Activated CD4-positive, alpha-beta T cell treated with anti-CD3 and anti-CD28 coated beads, Interleukin-2, amount 10 ng/mL, durations not matched to agents 7 days and 5 days (primary cell): ENCODE measurements around the gene KRT17. TPM values are rescaled to one million over a fixed set of nuclear protein-coding genes. Genes with fewer than 3 reads are reported as not detected.
"Not testable (repeated sequence)": the region's sequence is repeated elsewhere in the genome, so short reads cannot be mapped to it uniquely, and the experiment has no call there.

Experiments used
- CTCF ChIA-PET: fragments of 350-600 bp; sonication (Branson Sonifier 250); formaldehyde crosslinking; loops from one replicate; lab custom pipeline; 2021; ENCODE audit warnings: antibody characterized with exemption; lab: Charles Lee
- POLR2A ChIA-PET: fragments of 350-600 bp; sonication (Branson Sonifier 250); formaldehyde crosslinking; loops from one replicate; lab custom pipeline; 2021; ENCODE audit warnings: antibody characterized with exemption; lab: Charles Lee
- DNase-seq: peaks from one replicate; pipeline ENCODE4 v3.0.0-alpha.2; 2020
- H3K27ac Mint-ChIP-seq: one replicate; pipeline ENCODE4 v1.8.0; 2021; ENCODE audit warnings: mild to moderate bottlenecking, moderate library complexity, mixed read lengths
- H3K27me3 Mint-ChIP-seq: one replicate; pipeline ENCODE4 v1.8.0; 2021; ENCODE audit warnings: mixed read lengths
- H3K36me3 Mint-ChIP-seq: one replicate; pipeline ENCODE4 v1.8.0; 2021; ENCODE audit warnings: low read depth, mixed read lengths
- H3K4me1 Mint-ChIP-seq: one replicate; pipeline ENCODE4 v1.8.0; 2021; ENCODE audit warnings: mixed read lengths
- H3K4me3 Mint-ChIP-seq: one replicate; pipeline ENCODE4 v1.8.0; 2021; ENCODE audit warnings: mild to moderate bottlenecking, moderate library complexity, mixed read lengths
- H3K9me3 Mint-ChIP-seq: one replicate; pipeline ENCODE4 v1.8.0; 2021; ENCODE audit warnings: mixed read lengths
- total RNA-seq, 2 experiments: library from RNA; stranded (reverse); gene quantifications; one replicate each; pipeline ENCODE4 v1.2.3, GENCODE V29; 2021

KRT17 gene
- total RNA-seq, 2 experiments from 2014 or later, result 0.25 TPM; not detected in 1

GRCh38 chr17:41578538-41578937, 45.8 kb downstream of the KRT17 start:
- POLR2A ChIA-PET, result no interaction called here
- no peak overlapping the region for H3K4me3 Mint-ChIP-seq
- peaks cover 33% of the 10 kb centered on the region for H3K27me3 Mint-ChIP-seq
- CTCF ChIA-PET, result interaction anchor here (0.8 to 2.8 kb wide), 4 partner anchors 21 to 84 kb away, joined by 3 to 18 read pairs (median 5); no protein-coding TSS in a partner anchor
- no peak overlapping the region for H3K27ac Mint-ChIP-seq
- no peaks in the 10 kb centered on the region for H3K9me3 Mint-ChIP-seq
- H3K4me1 Mint-ChIP-seq, result no peaks in the 10 kb centered on the region
- no peaks in the 10 kb centered on the region for H3K36me3 Mint-ChIP-seq
- no peak for DNase-seq

- H3K4me1 Mint-ChIP-seq, H3K27ac Mint-ChIP-seq, H3K36me3 Mint-ChIP-seq, POLR2A ChIA-PET, H3K9me3 Mint-ChIP-seq, H3K4me3 Mint-ChIP-seq, DNase-seq: not testable (repeated sequence)
- peaks cover 36% of the 10 kb centered on the region for H3K27me3 Mint-ChIP-seq
- CTCF ChIA-PET, result interaction anchor here (1.3 kb wide), 1 partner anchor 86 kb away, joined by 3 read pairs; no protein-coding TSS in a partner anchor
These were observed 47.6 kb downstream of the KRT17 start for GRCh38 chr17:41576740-41577139.

- Mint-ChIP-seq H3K36me3 (no peaks in the 10 kb centered on the region), H3K27me3 (peaks cover 33% of the 10 kb centered on the region), H3K9me3 (no peaks in the 10 kb centered on the region), H3K4me3 (no peak overlapping the region), H3K4me1 (no peaks in the 10 kb centered on the region), H3K27ac (no peak overlapping the region)
- ChIA-PET POLR2A (no interaction called here), CTCF (interaction anchor here (1.1 kb wide), 1 partner anchor 88 kb away, joined by 4 read pairs; no protein-coding TSS in a partner anchor)
- DNase-seq, result no peak
These were observed 49.0 kb downstream of the KRT17 start for GRCh38 chr17:41575336-41575735.

GRCh38 chr17:41571561-41572434, 52.6 kb downstream of the KRT17 start, which contains the start of gene KRT9:
Gene KRT9, minus strand, starts transcription at chr17:41572059. Its CDS starts 67 bp downstream, at chr17:41571992.
- Mint-ChIP-seq H3K4me1 (peaks cover 6% of the 10 kb centered on the region), H3K9me3 (peaks cover 8% of the 10 kb centered on the region), H3K27me3 (peaks cover 20% of the 10 kb centered on the region), H3K27ac (no peak within 1 kb of the TSS), H3K4me3 (no peak within 1 kb of the TSS), H3K36me3 (no peaks in the 10 kb centered on the region)
- ChIA-PET POLR2A (no interaction called here), CTCF (interaction anchor here (1.2 to 1.6 kb wide), 2 partner anchors 22 to 23 kb away, joined by 5 to 7 read pairs; no protein-coding TSS in a partner anchor)
- DNase-seq, result no peak

Other genes with a start within 250 kb of the KRT17 start
- not detected for gene KRT34, start 242.3 kb downstream of the KRT17 start, total RNA-seq
- not detected for gene KRT31, start 227.0 kb downstream of the KRT17 start, total RNA-seq
- gene KRT37, start 200.0 kb downstream of the KRT17 start, total RNA-seq, result not detected
- gene KRT38, start 183.6 kb downstream of the KRT17 start, total RNA-seq, result not detected
- gene KRT32, start 157.2 kb downstream of the KRT17 start, total RNA-seq, result not detected
- not detected for gene KRT35, start 143.4 kb downstream of the KRT17 start, total RNA-seq
- gene KRT36, start 134.7 kb downstream of the KRT17 start, total RNA-seq, result not detected
- not detected for gene KRT13, start 119.0 kb downstream of the KRT17 start, total RNA-seq
- not detected for gene KRT15, start 105.7 kb downstream of the KRT17 start, total RNA-seq
- gene KRT19, start 96.3 kb downstream of the KRT17 start, total RNA-seq, result not detected
- not detected for gene KRT9, start 52.5 kb downstream of the KRT17 start, total RNA-seq
- not detected for gene KRT14, start 37.7 kb downstream of the KRT17 start, total RNA-seq
- gene KRT16, start 11.8 kb downstream of the KRT17 start, total RNA-seq, result not detected
- gene EIF1, start 64.3 kb upstream of the KRT17 start, total RNA-seq, result 100 to 1,000 TPM; 605 to 645 TPM
- gene GAST, start 87.8 kb upstream of the KRT17 start, total RNA-seq, result not detected
- under 1 TPM; 0.25 to 0.31 TPM for gene HAP1, start 110.1 kb upstream of the KRT17 start, total RNA-seq
- under 1 TPM; 0.77 to 0.99 TPM for gene JUP, start 162.1 kb upstream of the KRT17 start, total RNA-seq
- 1 to 10 TPM; 1.2 to 2.4 TPM for gene P3H4, start 187.4 kb upstream of the KRT17 start, total RNA-seq
- under 1 TPM in 1 of 2 experiments, not detected in 1; 0.44 TPM for gene FKBP10, start 188.4 kb upstream of the KRT17 start, total RNA-seq
- gene NT5C3B, start 211.7 kb upstream of the KRT17 start, total RNA-seq, result 10 to 100 TPM; 13.7 to 17.7 TPM
- not detected for gene KLHL10, start 213.2 kb upstream of the KRT17 start, total RNA-seq
- gene KLHL11, start 240.8 kb upstream of the KRT17 start, total RNA-seq, result 10 to 100 TPM; 13.2 to 13.9 TPM